Raji (cell line): ENCODE measurements around the gene BAHCC1.

Experiments
- POLR2A ChIP-seq: IDR thresholded peaks from 2 replicates; pipeline ENCODE4 v1.6.1; 2011; ENCODE audit warnings: low read depth, low read length, control low read depth; ENCODE audit not compliant: insufficient read depth

Gene BAHCC1

GRCh38 chr17:81470270-81470943 is 75.2 kb downstream of the BAHCC1 start:
- TF ChIP-seq POLR2A = no peak

- TF ChIP-seq POLR2A = no peak
These were observed 75.9 kb downstream of the BAHCC1 start for GRCh38 chr17:81470944-81471817.

GRCh38 chr17:81471818-81472456 is 76.7 kb downstream of the BAHCC1 start:
- TF ChIP-seq POLR2A = no peak

- TF ChIP-seq POLR2A = no peak
These were observed 77.8 kb downstream of the BAHCC1 start for GRCh38 chr17:81473019-81473418.

- TF ChIP-seq POLR2A = no peak
These were observed 79.7 kb downstream of the BAHCC1 start for GRCh38 chr17:81474958-81475357.

- TF ChIP-seq POLR2A = no peak
These were observed 80.8 kb downstream of the BAHCC1 start for GRCh38 chr17:81476097-81476496.

GRCh38 chr17:81476635-81477034 is 81.4 kb downstream of the BAHCC1 start:
- no peak for TF ChIP-seq POLR2A

GRCh38 chr17:81477173-81477572 is 81.9 kb downstream of the BAHCC1 start:
- no peak for TF ChIP-seq POLR2A

GRCh38 chr17:81478119-81478518 is 82.9 kb downstream of the BAHCC1 start:
- TF ChIP-seq POLR2A = no peak

- no peak for TF ChIP-seq POLR2A
These were observed 84.2 kb downstream of the BAHCC1 start for GRCh38 chr17:81479175-81480071.

- no peak for TF ChIP-seq POLR2A
These were observed 85.1 kb downstream of the BAHCC1 start for GRCh38 chr17:81480140-81481072.

- TF ChIP-seq POLR2A = no peak
These were observed 86.0 kb downstream of the BAHCC1 start for GRCh38 chr17:81481073-81481799.
